WTC11 (cell line): Measurements from ENCODE around the gene KRT7. TPM values are rescaled to one million over a fixed set of nuclear protein-coding genes. Genes with fewer than 3 reads are reported as not detected.

ENCODE experiments used
- ATAC-seq: fragments of 200-7000 bp; cut with Tn5 transposase; 2 replicates; pipeline ENCODE4 v1.10.0; 2021; ENCODE audit warnings: mild to moderate bottlenecking, moderate library complexity
- CTCF ChIA-PET: fragments of 300-600 bp; sonication (Branson Sonifier 250); formaldehyde crosslinking; loops from one replicate; lab custom pipeline; 2021; ENCODE audit warnings: antibody characterized with exemption; lab: Charles Lee
- POLR2A ChIA-PET: fragments of 350-600 bp; sonication (Branson Sonifier 250); formaldehyde crosslinking; loops from one replicate; lab custom pipeline; 2021; ENCODE audit warnings: antibody characterized with exemption; lab: Charles Lee
- DNase-seq: peaks from one replicate; pipeline ENCODE4 v3.0.0; 2021; ENCODE audit warnings: low spot score
- H3K27ac Mint-ChIP-seq: 2 replicates; pipeline ENCODE4 v1.8.0; 2021; ENCODE audit warnings: mixed read lengths
- H3K27me3 Mint-ChIP-seq: 2 replicates; pipeline ENCODE4 v1.8.0; 2021; ENCODE audit warnings: low read depth, mild to moderate bottlenecking, moderate library complexity, mixed read lengths
- H3K36me3 Mint-ChIP-seq: 2 replicates; pipeline ENCODE4 v1.8.0; 2021; ENCODE audit warnings: mixed read lengths
- H3K4me1 Mint-ChIP-seq: 2 replicates; pipeline ENCODE4 v1.8.0; 2022; ENCODE audit warnings: mixed read lengths
- H3K4me3 Mint-ChIP-seq: 2 replicates; pipeline ENCODE4 v1.8.0; 2021; ENCODE audit warnings: mild to moderate bottlenecking, moderate library complexity, mixed read lengths
- H3K9me3 Mint-ChIP-seq: 2 replicates; pipeline ENCODE4 v1.8.0; 2021; ENCODE audit warnings: mixed read lengths
- ATF1 ChIP-seq: sonication (generic); formaldehyde crosslinking; IDR thresholded peaks from 2 replicates; pipeline ENCODE4 v1.8.1; 2023; ENCODE audit warnings: mild to moderate bottlenecking, moderate library complexity, missing genetic modification reagents
- CBFB ChIP-seq: sonication (generic); formaldehyde crosslinking; IDR thresholded peaks from 2 replicates; pipeline ENCODE4 v1.8.1; 2022; ENCODE audit warnings: mild to moderate bottlenecking, low read depth, missing genetic modification reagents
- ETV6 ChIP-seq: sonication (generic); formaldehyde crosslinking; IDR thresholded peaks from 2 replicates; pipeline ENCODE4 v1.8.1; 2022; ENCODE audit warnings: mild to moderate bottlenecking, missing genetic modification reagents
- GTF2I ChIP-seq: fragments of 250-450 bp; sonication (Bioruptor Pico); conservative IDR thresholded peaks from 2 replicates; pipeline ENCODE4 v1.4.0; 2021; ENCODE audit warnings: mild to moderate bottlenecking
- MXD4 ChIP-seq: fragments of 250-450 bp; sonication (Bioruptor Pico); IDR thresholded peaks from 2 replicates; pipeline ENCODE4 v1.8.0; 2021; ENCODE audit warnings: mild to moderate bottlenecking, moderate library complexity, borderline replicate concordance
- NR3C1 ChIP-seq: sonication (generic); formaldehyde crosslinking; conservative IDR thresholded peaks from 2 replicates; pipeline ENCODE4 v1.8.1; 2023; ENCODE audit warnings: low read depth, mild to moderate bottlenecking, missing genetic modification reagents
- ZNF138 ChIP-seq: sonication (generic); formaldehyde crosslinking; conservative IDR thresholded peaks from 2 replicates; pipeline ENCODE4 v1.8.1; 2022; ENCODE audit warnings: mild to moderate bottlenecking, moderate library complexity, missing genetic modification reagents
- ZNF232 ChIP-seq: sonication (generic); formaldehyde crosslinking; IDR thresholded peaks from 2 replicates; pipeline ENCODE4 v1.8.0; 2022; ENCODE audit warnings: mild to moderate bottlenecking, missing genetic modification reagents
- total RNA-seq: library from RNA; stranded (reverse); gene quantifications from 3 replicates; pipeline ENCODE4 v1.2.3, GENCODE V29; 2021
- TF ChIP-seq, protein P1 (sequence below): sonication (generic); formaldehyde crosslinking; conservative IDR thresholded peaks from 2 replicates; pipeline ENCODE4 v1.8.1; 2023; ENCODE audit warnings: mild to moderate bottlenecking, low read depth, missing genetic modification reagents, moderate library complexity
- TF ChIP-seq, protein P2 (sequence below): fragments of 250-450 bp; sonication (Bioruptor Pico); IDR thresholded peaks from 2 replicates; pipeline ENCODE4 v1.9.0; 2021; ENCODE audit warnings: mild to moderate bottlenecking
- TF ChIP-seq, protein P3 (sequence below): sonication (generic); formaldehyde crosslinking; IDR thresholded peaks from 2 replicates; pipeline ENCODE4 v1.8.1; 2023; ENCODE audit warnings: mild to moderate bottlenecking, missing genetic modification reagents
- TF ChIP-seq, protein P4 (sequence below): fragments of 250-450 bp; sonication (Bioruptor Pico); IDR thresholded peaks from 2 replicates; pipeline ENCODE4 v2.1.2; 2022; ENCODE audit warnings: mild to moderate bottlenecking, moderate library complexity
- TF ChIP-seq, protein P5 (sequence below): sonication (generic); formaldehyde crosslinking; IDR thresholded peaks from 2 replicates; pipeline ENCODE4 v1.8.1; 2022; ENCODE audit warnings: missing genetic modification reagents, borderline replicate concordance
- TF ChIP-seq, protein P6 (sequence below): sonication (generic); formaldehyde crosslinking; IDR thresholded peaks from 2 replicates; pipeline ENCODE4 v1.8.0; 2022; ENCODE audit warnings: mild to moderate bottlenecking, missing genetic modification reagents
- TF ChIP-seq, protein P7 (sequence below): fragments of 250-450 bp; sonication (Bioruptor Pico); IDR thresholded peaks from 2 replicates; pipeline ENCODE4 v1.9.0; 2021; ENCODE audit warnings: mild to moderate bottlenecking
- TF ChIP-seq, protein P8 (sequence below): sonication (generic); formaldehyde crosslinking; conservative IDR thresholded peaks from 2 replicates; pipeline ENCODE4 v1.8.1; 2022; ENCODE audit warnings: mild to moderate bottlenecking, missing genetic modification reagents
- TF ChIP-seq, protein P9 (sequence below): sonication (generic); formaldehyde crosslinking; IDR thresholded peaks from 2 replicates; pipeline ENCODE4 v1.8.0; 2023; ENCODE audit warnings: mild to moderate bottlenecking, missing genetic modification reagents
- TF ChIP-seq, protein P10 (sequence below): fragments of 250-450 bp; sonication (Bioruptor Pico); IDR thresholded peaks from 2 replicates; pipeline ENCODE4 v1.9.0; 2021; ENCODE audit warnings: moderate library complexity, mild to moderate bottlenecking, inconsistent platforms, borderline replicate concordance

The KRT7 gene
- total RNA-seq, 1 experiment from 2014 or later: 10.6 TPM

DNA sequence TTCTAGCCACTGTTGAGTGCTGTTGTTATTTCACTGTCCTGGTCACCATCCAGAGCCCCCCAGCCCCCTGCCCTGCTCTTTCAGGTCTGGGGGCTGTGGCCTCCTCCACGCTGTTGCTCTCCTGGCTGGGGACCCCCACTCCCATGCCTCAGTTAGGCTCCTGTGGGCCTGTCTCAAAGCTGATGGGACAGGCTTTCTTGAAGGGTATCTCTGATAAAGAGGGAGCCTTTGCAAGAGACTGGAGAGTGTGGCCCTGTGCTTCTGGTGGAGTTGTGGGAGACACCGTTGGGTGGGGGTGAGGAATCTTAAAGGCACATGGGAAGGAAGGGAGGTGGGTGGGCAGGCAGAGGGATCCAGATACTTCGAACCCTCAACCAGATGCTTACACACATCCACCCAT, 29.2 kb downstream of the KRT7 start (continued):
- TF ChIP-seq, protein P1, sequence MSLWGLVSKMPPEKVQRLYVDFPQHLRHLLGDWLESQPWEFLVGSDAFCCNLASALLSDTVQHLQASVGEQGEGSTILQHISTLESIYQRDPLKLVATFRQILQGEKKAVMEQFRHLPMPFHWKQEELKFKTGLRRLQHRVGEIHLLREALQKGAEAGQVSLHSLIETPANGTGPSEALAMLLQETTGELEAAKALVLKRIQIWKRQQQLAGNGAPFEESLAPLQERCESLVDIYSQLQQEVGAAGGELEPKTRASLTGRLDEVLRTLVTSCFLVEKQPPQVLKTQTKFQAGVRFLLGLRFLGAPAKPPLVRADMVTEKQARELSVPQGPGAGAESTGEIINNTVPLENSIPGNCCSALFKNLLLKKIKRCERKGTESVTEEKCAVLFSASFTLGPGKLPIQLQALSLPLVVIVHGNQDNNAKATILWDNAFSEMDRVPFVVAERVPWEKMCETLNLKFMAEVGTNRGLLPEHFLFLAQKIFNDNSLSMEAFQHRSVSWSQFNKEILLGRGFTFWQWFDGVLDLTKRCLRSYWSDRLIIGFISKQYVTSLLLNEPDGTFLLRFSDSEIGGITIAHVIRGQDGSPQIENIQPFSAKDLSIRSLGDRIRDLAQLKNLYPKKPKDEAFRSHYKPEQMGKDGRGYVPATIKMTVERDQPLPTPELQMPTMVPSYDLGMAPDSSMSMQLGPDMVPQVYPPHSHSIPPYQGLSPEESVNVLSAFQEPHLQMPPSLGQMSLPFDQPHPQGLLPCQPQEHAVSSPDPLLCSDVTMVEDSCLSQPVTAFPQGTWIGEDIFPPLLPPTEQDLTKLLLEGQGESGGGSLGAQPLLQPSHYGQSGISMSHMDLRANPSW: no peak
- TF ChIP-seq ZNF138 (CRISPR knock-in tag) (no peak), NR3C1 (CRISPR knock-in tag) (no peak), ATF1 (CRISPR knock-in tag) (no peak), GTF2I (no peak)
- TF ChIP-seq, protein P2, sequence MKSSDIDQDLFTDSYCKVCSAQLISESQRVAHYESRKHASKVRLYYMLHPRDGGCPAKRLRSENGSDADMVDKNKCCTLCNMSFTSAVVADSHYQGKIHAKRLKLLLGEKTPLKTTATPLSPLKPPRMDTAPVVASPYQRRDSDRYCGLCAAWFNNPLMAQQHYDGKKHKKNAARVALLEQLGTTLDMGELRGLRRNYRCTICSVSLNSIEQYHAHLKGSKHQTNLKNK (CRISPR knock-in tag): no peak
- TF ChIP-seq, protein P3, sequence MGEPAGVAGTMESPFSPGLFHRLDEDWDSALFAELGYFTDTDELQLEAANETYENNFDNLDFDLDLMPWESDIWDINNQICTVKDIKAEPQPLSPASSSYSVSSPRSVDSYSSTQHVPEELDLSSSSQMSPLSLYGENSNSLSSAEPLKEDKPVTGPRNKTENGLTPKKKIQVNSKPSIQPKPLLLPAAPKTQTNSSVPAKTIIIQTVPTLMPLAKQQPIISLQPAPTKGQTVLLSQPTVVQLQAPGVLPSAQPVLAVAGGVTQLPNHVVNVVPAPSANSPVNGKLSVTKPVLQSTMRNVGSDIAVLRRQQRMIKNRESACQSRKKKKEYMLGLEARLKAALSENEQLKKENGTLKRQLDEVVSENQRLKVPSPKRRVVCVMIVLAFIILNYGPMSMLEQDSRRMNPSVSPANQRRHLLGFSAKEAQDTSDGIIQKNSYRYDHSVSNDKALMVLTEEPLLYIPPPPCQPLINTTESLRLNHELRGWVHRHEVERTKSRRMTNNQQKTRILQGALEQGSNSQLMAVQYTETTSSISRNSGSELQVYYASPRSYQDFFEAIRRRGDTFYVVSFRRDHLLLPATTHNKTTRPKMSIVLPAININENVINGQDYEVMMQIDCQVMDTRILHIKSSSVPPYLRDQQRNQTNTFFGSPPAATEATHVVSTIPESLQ (CRISPR knock-in tag): no peak
- TF ChIP-seq, protein P4, sequence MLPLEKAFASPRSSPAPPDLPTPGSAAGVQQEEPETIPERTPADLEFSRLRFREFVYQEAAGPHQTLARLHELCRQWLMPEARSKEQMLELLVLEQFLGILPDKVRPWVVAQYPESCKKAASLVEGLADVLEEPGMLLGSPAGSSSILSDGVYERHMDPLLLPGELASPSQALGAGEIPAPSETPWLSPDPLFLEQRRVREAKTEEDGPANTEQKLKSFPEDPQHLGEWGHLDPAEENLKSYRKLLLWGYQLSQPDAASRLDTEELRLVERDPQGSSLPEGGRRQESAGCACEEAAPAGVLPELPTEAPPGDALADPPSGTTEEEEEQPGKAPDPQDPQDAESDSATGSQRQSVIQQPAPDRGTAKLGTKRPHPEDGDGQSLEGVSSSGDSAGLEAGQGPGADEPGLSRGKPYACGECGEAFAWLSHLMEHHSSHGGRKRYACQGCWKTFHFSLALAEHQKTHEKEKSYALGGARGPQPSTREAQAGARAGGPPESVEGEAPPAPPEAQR (CRISPR knock-in tag): no peak
- TF ChIP-seq, protein P5, sequence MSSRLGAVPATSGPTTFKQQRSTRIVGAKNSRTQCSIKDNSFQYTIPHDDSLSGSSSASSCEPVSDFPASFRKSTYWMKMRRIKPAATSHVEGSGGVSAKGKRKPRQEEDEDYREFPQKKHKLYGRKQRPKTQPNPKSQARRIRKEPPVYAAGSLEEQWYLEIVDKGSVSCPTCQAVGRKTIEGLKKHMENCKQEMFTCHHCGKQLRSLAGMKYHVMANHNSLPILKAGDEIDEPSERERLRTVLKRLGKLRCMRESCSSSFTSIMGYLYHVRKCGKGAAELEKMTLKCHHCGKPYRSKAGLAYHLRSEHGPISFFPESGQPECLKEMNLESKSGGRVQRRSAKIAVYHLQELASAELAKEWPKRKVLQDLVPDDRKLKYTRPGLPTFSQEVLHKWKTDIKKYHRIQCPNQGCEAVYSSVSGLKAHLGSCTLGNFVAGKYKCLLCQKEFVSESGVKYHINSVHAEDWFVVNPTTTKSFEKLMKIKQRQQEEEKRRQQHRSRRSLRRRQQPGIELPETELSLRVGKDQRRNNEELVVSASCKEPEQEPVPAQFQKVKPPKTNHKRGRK: no peak

DNA sequence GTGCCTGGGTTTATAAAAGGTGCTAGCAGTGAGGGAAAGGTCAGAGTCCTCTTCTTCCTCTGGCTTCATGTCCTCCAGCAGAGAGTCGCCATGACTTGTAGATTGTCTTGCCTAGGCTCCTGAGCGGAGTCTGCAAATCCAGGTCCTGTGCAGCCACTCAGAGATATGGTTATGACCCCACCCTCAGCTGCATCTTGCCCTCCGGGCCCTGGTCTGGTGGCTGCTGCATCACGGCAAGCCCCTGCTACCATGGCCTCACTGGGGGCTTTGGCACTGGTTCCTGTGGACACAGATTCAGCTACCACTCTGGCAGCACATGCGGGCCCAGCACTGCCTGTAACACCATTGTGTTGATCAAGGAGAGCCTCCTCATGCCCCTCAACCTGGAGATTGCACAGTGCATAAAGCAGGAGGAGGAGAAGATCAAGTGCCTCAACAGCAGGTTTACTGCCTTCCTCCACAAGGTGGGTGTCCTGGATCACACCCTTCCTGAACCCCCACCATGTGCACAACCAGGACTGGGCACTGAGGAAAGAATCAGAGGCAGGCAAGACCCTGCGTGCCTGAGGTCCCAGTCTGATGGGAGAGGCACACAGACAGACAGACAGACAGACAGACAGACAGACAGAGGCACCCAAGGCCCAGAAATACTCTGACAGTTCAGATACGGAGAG, 30.9 kb downstream of the KRT7 start:
- DNase-seq: no peak
- Mint-ChIP-seq H3K4me1 (peaks cover 9% of the 10 kb centered on the region), H3K27me3 (peaks cover 25% of the 10 kb centered on the region), H3K27ac (no peak overlapping the region), H3K9me3 (peaks cover 37% of the 10 kb centered on the region), H3K36me3 (peaks cover 18% of the 10 kb centered on the region), H3K4me3 (no peak overlapping the region)
- ChIA-PET POLR2A (interaction anchor here (0.6 kb wide), 1 partner anchor 1353 kb away, joined by 3 read pairs; no protein-coding TSS in a partner anchor), CTCF (interaction anchor here (0.6 to 9.3 kb wide), 5 partner anchors 15 to 541 kb away, joined by 3 to 122 read pairs (median 5); no protein-coding TSS in a partner anchor)
- ATAC-seq: no peak
- TF ChIP-seq, protein P6, sequence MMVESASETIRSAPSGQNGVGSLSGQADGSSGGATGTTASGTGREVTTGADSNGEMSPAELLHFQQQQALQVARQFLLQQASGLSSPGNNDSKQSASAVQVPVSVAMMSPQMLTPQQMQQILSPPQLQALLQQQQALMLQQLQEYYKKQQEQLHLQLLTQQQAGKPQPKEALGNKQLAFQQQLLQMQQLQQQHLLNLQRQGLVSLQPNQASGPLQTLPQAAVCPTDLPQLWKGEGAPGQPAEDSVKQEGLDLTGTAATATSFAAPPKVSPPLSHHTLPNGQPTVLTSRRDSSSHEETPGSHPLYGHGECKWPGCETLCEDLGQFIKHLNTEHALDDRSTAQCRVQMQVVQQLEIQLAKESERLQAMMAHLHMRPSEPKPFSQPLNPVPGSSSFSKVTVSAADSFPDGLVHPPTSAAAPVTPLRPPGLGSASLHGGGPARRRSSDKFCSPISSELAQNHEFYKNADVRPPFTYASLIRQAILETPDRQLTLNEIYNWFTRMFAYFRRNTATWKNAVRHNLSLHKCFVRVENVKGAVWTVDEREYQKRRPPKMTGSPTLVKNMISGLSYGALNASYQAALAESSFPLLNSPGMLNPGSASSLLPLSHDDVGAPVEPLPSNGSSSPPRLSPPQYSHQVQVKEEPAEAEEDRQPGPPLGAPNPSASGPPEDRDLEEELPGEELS (CRISPR knock-in tag): no peak
- TF ChIP-seq, protein P7, sequence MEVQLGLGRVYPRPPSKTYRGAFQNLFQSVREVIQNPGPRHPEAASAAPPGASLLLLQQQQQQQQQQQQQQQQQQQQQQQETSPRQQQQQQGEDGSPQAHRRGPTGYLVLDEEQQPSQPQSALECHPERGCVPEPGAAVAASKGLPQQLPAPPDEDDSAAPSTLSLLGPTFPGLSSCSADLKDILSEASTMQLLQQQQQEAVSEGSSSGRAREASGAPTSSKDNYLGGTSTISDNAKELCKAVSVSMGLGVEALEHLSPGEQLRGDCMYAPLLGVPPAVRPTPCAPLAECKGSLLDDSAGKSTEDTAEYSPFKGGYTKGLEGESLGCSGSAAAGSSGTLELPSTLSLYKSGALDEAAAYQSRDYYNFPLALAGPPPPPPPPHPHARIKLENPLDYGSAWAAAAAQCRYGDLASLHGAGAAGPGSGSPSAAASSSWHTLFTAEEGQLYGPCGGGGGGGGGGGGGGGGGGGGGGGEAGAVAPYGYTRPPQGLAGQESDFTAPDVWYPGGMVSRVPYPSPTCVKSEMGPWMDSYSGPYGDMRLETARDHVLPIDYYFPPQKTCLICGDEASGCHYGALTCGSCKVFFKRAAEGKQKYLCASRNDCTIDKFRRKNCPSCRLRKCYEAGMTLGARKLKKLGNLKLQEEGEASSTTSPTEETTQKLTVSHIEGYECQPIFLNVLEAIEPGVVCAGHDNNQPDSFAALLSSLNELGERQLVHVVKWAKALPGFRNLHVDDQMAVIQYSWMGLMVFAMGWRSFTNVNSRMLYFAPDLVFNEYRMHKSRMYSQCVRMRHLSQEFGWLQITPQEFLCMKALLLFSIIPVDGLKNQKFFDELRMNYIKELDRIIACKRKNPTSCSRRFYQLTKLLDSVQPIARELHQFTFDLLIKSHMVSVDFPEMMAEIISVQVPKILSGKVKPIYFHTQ: no peak
- TF ChIP-seq MXD4 (CRISPR knock-in tag) (no peak), CBFB (CRISPR knock-in tag) (no peak), ZNF232 (no peak), ETV6 (CRISPR knock-in tag) (no peak)
- TF ChIP-seq, protein P8, sequence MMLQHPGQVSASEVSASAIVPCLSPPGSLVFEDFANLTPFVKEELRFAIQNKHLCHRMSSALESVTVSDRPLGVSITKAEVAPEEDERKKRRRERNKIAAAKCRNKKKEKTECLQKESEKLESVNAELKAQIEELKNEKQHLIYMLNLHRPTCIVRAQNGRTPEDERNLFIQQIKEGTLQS (CRISPR knock-in tag): no peak
- TF ChIP-seq, protein P9, sequence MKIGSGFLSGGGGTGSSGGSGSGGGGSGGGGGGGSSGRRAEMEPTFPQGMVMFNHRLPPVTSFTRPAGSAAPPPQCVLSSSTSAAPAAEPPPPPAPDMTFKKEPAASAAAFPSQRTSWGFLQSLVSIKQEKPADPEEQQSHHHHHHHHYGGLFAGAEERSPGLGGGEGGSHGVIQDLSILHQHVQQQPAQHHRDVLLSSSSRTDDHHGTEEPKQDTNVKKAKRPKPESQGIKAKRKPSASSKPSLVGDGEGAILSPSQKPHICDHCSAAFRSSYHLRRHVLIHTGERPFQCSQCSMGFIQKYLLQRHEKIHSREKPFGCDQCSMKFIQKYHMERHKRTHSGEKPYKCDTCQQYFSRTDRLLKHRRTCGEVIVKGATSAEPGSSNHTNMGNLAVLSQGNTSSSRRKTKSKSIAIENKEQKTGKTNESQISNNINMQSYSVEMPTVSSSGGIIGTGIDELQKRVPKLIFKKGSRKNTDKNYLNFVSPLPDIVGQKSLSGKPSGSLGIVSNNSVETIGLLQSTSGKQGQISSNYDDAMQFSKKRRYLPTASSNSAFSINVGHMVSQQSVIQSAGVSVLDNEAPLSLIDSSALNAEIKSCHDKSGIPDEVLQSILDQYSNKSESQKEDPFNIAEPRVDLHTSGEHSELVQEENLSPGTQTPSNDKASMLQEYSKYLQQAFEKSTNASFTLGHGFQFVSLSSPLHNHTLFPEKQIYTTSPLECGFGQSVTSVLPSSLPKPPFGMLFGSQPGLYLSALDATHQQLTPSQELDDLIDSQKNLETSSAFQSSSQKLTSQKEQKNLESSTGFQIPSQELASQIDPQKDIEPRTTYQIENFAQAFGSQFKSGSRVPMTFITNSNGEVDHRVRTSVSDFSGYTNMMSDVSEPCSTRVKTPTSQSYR: no peak
- TF ChIP-seq, protein P10, sequence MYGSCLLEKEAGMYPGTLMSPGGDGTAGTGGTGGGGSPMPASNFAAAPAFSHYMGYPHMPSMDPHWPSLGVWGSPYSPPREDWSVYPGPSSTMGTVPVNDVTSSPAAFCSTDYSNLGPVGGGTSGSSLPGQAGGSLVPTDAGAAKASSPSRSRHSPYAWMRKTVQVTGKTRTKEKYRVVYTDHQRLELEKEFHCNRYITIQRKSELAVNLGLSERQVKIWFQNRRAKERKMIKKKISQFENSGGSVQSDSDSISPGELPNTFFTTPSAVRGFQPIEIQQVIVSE (CRISPR knock-in tag): no peak
